ENCODE results near the gene NANOS2. TPM values are rescaled to one million over a fixed set of nuclear protein-coding genes. Genes with fewer than 3 reads are reported as not detected.

Gene NANOS2
- total and polyA plus RNA-seq, 2 of the 13 experiments (the other 11 are each of a cell fraction or from before 2014, with no cell fraction given), result not detected

- TF ChIP-seq, protein P1, sequence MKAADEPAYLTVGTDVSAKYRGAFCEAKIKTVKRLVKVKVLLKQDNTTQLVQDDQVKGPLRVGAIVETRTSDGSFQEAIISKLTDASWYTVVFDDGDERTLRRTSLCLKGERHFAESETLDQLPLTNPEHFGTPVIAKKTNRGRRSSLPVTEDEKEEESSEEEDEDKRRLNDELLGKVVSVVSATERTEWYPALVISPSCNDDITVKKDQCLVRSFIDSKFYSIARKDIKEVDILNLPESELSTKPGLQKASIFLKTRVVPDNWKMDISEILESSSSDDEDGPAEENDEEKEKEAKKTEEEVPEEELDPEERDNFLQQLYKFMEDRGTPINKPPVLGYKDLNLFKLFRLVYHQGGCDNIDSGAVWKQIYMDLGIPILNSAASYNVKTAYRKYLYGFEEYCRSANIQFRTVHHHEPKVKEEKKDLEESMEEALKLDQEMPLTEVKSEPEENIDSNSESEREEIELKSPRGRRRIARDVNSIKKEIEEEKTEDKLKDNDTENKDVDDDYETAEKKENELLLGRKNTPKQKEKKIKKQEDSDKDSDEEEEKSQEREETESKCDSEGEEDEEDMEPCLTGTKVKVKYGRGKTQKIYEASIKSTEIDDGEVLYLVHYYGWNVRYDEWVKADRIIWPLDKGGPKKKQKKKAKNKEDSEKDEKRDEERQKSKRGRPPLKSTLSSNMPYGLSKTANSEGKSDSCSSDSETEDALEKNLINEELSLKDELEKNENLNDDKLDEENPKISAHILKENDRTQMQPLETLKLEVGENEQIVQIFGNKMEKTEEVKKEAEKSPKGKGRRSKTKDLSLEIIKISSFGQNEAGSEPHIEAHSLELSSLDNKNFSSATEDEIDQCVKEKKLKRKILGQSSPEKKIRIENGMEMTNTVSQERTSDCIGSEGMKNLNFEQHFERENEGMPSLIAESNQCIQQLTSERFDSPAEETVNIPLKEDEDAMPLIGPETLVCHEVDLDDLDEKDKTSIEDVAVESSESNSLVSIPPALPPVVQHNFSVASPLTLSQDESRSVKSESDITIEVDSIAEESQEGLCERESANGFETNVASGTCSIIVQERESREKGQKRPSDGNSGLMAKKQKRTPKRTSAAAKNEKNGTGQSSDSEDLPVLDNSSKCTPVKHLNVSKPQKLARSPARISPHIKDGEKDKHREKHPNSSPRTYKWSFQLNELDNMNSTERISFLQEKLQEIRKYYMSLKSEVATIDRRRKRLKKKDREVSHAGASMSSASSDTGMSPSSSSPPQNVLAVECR (CRISPR knock-in tag; IDR thresholded peaks at IDR 0.05; ENCODE audit: borderline replicate concordance), result peak; percentile 17; the same call in 1 of the 2 replicates
- TF ChIP-seq CCAR2 (optimal IDR thresholded peaks at IDR 0.05; ENCODE audit: low read depth, low read length) (no peak), ZNF124 (CRISPR knock-in tag; IDR thresholded peaks at IDR 0.05) (0 out of 2 replicates have a peak, but pooled peaks have one; percentile 38), TBL1XR1 (IDR thresholded peaks at IDR 0.05; ENCODE audit: borderline replicate concordance, low read length, partially characterized antibody) (no peak), ZNF543 (CRISPR knock-in tag; IDR thresholded peaks at IDR 0.05) (no peak), ZNF432 (CRISPR knock-in tag; IDR thresholded peaks at IDR 0.05; ENCODE audit: borderline replicate concordance) (no peak), HNF1A (IDR thresholded peaks at IDR 0.05; ENCODE audit: low read depth) (no peak), HNF1A (CRISPR knock-in tag; IDR thresholded peaks at IDR 0.05; ENCODE audit: borderline replicate concordance) (no peak), SOX13 (IDR thresholded peaks at IDR 0.05) (no peak), SOX13 (CRISPR knock-in tag; conservative IDR thresholded peaks at IDR 0.05 in 1 of 2, IDR thresholded peaks at IDR 0.05 in 1 of 2) (0 out of 4 replicates have a peak, but pooled peaks of 1 of the 2 experiments have one; percentile 19)
- TF ChIP-seq, protein P2, sequence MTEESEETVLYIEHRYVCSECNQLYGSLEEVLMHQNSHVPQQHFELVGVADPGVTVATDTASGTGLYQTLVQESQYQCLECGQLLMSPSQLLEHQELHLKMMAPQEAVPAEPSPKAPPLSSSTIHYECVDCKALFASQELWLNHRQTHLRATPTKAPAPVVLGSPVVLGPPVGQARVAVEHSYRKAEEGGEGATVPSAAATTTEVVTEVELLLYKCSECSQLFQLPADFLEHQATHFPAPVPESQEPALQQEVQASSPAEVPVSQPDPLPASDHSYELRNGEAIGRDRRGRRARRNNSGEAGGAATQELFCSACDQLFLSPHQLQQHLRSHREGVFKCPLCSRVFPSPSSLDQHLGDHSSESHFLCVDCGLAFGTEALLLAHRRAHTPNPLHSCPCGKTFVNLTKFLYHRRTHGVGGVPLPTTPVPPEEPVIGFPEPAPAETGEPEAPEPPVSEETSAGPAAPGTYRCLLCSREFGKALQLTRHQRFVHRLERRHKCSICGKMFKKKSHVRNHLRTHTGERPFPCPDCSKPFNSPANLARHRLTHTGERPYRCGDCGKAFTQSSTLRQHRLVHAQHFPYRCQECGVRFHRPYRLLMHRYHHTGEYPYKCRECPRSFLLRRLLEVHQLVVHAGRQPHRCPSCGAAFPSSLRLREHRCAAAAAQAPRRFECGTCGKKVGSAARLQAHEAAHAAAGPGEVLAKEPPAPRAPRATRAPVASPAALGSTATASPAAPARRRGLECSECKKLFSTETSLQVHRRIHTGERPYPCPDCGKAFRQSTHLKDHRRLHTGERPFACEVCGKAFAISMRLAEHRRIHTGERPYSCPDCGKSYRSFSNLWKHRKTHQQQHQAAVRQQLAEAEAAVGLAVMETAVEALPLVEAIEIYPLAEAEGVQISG (CRISPR knock-in tag; IDR thresholded peaks at IDR 0.05), result peak; percentile 56
- TF ChIP-seq, protein P3, sequence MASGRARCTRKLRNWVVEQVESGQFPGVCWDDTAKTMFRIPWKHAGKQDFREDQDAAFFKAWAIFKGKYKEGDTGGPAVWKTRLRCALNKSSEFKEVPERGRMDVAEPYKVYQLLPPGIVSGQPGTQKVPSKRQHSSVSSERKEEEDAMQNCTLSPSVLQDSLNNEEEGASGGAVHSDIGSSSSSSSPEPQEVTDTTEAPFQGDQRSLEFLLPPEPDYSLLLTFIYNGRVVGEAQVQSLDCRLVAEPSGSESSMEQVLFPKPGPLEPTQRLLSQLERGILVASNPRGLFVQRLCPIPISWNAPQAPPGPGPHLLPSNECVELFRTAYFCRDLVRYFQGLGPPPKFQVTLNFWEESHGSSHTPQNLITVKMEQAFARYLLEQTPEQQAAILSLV (CRISPR knock-in tag; IDR thresholded peaks at IDR 0.05; ENCODE audit: borderline replicate concordance), result 0 out of 2 replicates have a peak, but pooled peaks have one; percentile 41
These were observed 38.3 kb upstream of the NANOS2 start (continued) for GRCh38 chr19:45952686-45953505.

Data from HepG2 (cell line).